NCI-H2081 treated with DMSO at 0.1 percent for 48 hours (cell line): ENCODE measurements around the gene UTP25.
"Not testable (repeated sequence)": the region's sequence is repeated elsewhere in the genome, so short reads cannot be mapped to it uniquely, and the experiment has no call there.

Experiments
- DNase-seq: peaks from one replicate; lab custom pipeline; 2025; lab: John Stamatoyannopoulos, UW

The UTP25 gene

GRCh38 chr1:209871430-209871829, 43.7 kb downstream of the UTP25 start:
- no peak for DNase-seq

GRCh38 chr1:209873067-209873799, 45.5 kb downstream of the UTP25 start:
- no peak for DNase-seq

GRCh38 chr1:209875515-209875914, 47.7 kb downstream of the UTP25 start:
- DNase-seq: peak; percentile 23

GRCh38 chr1:209876078-209876800, 48.5 kb downstream of the UTP25 start:
- no peak for DNase-seq

- DNase-seq: no peak
Observed at GRCh38 chr1:209877087-209877764, 49.5 kb downstream of the UTP25 start.

GRCh38 chr1:209878964-209879363, 51.2 kb downstream of the UTP25 start:
- no peak for DNase-seq

GRCh38 chr1:209879539-209879938, 51.8 kb downstream of the UTP25 start:
- no peak for DNase-seq

- no peak for DNase-seq
Observed at GRCh38 chr1:209880031-209880430, 52.3 kb downstream of the UTP25 start.

- DNase-seq: no peak
Observed at GRCh38 chr1:209881619-209882018, 53.8 kb downstream of the UTP25 start.

- no peak for DNase-seq
Observed at GRCh38 chr1:209882286-209882685, 54.5 kb downstream of the UTP25 start.

- no peak for DNase-seq
Observed at GRCh38 chr1:209882942-209883340, 55.2 kb downstream of the UTP25 start.

- DNase-seq: no peak
Observed at GRCh38 chr1:209883341-209883971, 55.7 kb downstream of the UTP25 start.

GRCh38 chr1:209884249-209884648, 56.5 kb downstream of the UTP25 start:
- no peak for DNase-seq

- DNase-seq: no peak
Observed at GRCh38 chr1:209884665-209885117, 56.9 kb downstream of the UTP25 start.

- DNase-seq: no peak
Observed at GRCh38 chr1:209885403-209886218, 57.8 kb downstream of the UTP25 start.

GRCh38 chr1:209886219-209886536, 58.4 kb downstream of the UTP25 start:
- DNase-seq: no peak

GRCh38 chr1:209888291-209889076, 60.7 kb downstream of the UTP25 start:
- not testable (repeated sequence) for DNase-seq

GRCh38 chr1:209889077-209889418, 61.3 kb downstream of the UTP25 start:
- no peak for DNase-seq

- no peak for DNase-seq
Observed at GRCh38 chr1:209890641-209891330, 63.0 kb downstream of the UTP25 start.

- DNase-seq: no peak
Observed at GRCh38 chr1:209893751-209894150, 66.0 kb downstream of the UTP25 start.
